Thymus (tissue), 14 donors: ENCODE measurements around the gene OR4C13. TPM values are rescaled to one million over a fixed set of nuclear protein-coding genes. Genes with fewer than 3 reads are reported as not detected.
A peak's percentile ranks its signal among the peaks of the same experiment; 100 is the strongest.
"Not testable (repeated sequence)": the region's sequence is repeated elsewhere in the genome, so short reads cannot be mapped to it uniquely, and the experiment has no call there.

ENCODE experiments used
- DNase-seq, 9 donors: peaks; one replicate each; pipeline ENCODE4 v3.0.0-alpha.2; 2013; ENCODE audit warnings: low spot score in 9 of 9, low read depth in 6 of 9, missing footprints in 1 of 9
- H3K27ac ChIP-seq, 2 donors: one replicate each; pipeline ENCODE4 v1.5.1; 2013; ENCODE audit warnings: control low read depth in 1 of 2, low read depth in 1 of 2, low read length in 1 of 2, mild to moderate bottlenecking in 1 of 2, moderate library complexity in 1 of 2
- H3K27me3 ChIP-seq, 2 donors: one replicate each; pipeline ENCODE4 v1.5.1; 2013; ENCODE audit warnings: low read length in 1 of 2; ENCODE audit not compliant: control insufficient read depth in 2 of 2, insufficient read depth in 1 of 2
- H3K36me3 ChIP-seq, 2 donors: one replicate each; pipeline ENCODE4 v1.5.1; 2013; ENCODE audit warnings: low read length in 1 of 2, mild to moderate bottlenecking in 1 of 2, moderate library complexity in 1 of 2; ENCODE audit not compliant: control insufficient read depth in 2 of 2, insufficient read depth in 2 of 2
- H3K4me1 ChIP-seq, 2 donors: one replicate each; pipeline ENCODE4 v1.5.1; 2013; ENCODE audit warnings: low read length in 2 of 2; ENCODE audit not compliant: control insufficient read depth in 2 of 2, insufficient read depth in 2 of 2
- H3K4me3 ChIP-seq, 2 donors: one replicate each; pipeline ENCODE4 v1.5.1; 2013; ENCODE audit warnings: low read length in 2 of 2, control low read depth in 1 of 2, mild to moderate bottlenecking in 1 of 2
- H3K9me3 ChIP-seq, 2 donors: one replicate each; pipeline ENCODE4 v1.5.1; 2013; ENCODE audit warnings: low read length in 1 of 2, mild to moderate bottlenecking in 1 of 2; ENCODE audit not compliant: control insufficient read depth in 2 of 2, insufficient read depth in 1 of 2
- WGBS: extraction: QIAGEN DNeasy Blood & Tissue Kit; methylation state at CpG from one replicate; pipeline ENCODE4 v1.1.7; 2013; 5-methylcytosine and 5-hydroxymethylcytosine counted together
- long read RNA-seq, 10 donors: transcript quantifications; one replicate each; lab custom pipeline, GENCODE V29; 2026
- polyA plus RNA-seq: library from polyadenylated mRNA; stranded (reverse); fragments of 200-250 nt; gene quantifications from one replicate; pipeline ENCODE4 v1.2.3, GENCODE V29; 2013
- total RNA-seq: library from RNA; stranded (reverse); fragments of 120-200 nt; gene quantifications from one replicate; pipeline ENCODE4 v1.2.4, GENCODE V29; 2013
- donor health status: healthy.

The OR4C13 gene
- total RNA-seq (not detected), polyA plus RNA-seq (not detected)
- long read RNA-seq, donor 1: 0 reads
- long read RNA-seq, donor 2: 0 reads
- long read RNA-seq, donor 3: 0 reads
- long read RNA-seq, donor 4: 0 reads
- long read RNA-seq, donor 5: 0 reads
- long read RNA-seq, donor 6: 0 reads
- long read RNA-seq, donor 7: 0 reads
- long read RNA-seq, donor 8: 0 reads
- long read RNA-seq, donor 9: 0 reads
- long read RNA-seq, donor 10: 0 reads

DNA sequence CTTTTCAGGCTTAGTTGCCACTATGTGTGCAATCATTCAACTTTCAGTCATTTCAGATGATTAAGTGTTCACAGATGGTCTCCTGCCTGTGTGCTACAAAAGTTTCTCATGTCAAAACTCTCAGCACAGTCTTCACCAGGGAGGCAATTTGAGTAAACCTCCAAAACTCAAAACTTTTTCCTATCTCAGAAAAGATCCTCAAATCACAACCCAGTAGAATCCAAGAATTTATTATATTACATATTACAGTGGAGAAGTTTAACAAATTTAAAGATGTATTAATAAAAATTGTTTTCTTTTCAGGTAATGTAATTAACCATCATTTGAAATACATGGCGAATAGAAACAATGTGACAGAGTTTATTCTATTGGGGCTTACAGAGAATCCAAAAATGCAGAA, at the start of gene OR4C13:
TSS of gene OR4C13 (plus strand) at position 301 of the 400 bp plus-strand sequence. CDS start at position 333, 32 bp downstream.
- no peak for DNase-seq
- 92% methylated on average over 1 of the region's 1 CpG for WGBS
- Histone ChIP-seq H3K27ac (no peak within 1 kb of the TSS), H3K27me3 (no peaks in the 10 kb centered on the region), H3K36me3 (no peaks in the 10 kb centered on the region), H3K4me3 (no peak within 1 kb of the TSS), H3K9me3 (peaks cover 0 to 10% of the 10 kb centered on the region in 2 donors), H3K4me1 (no peaks in the 10 kb centered on the region)

- H3K4me3 ChIP-seq, DNase-seq, H3K36me3 ChIP-seq, H3K27me3 ChIP-seq, H3K27ac ChIP-seq, H3K9me3 ChIP-seq, H3K4me1 ChIP-seq: not testable (repeated sequence)
- 83% methylated on average over 13 of the region's 13 CpGs for WGBS
Observed at GRCh38 chr11:49911516-49911915, 40.7 kb upstream of the OR4C13 start.

GRCh38 chr11:49948701-49949100, 3.5 kb upstream of the OR4C13 start:
- not testable (repeated sequence) for DNase-seq, H3K36me3 ChIP-seq
- 57% methylated on average over 1 of the region's 1 CpG for WGBS

DNA sequence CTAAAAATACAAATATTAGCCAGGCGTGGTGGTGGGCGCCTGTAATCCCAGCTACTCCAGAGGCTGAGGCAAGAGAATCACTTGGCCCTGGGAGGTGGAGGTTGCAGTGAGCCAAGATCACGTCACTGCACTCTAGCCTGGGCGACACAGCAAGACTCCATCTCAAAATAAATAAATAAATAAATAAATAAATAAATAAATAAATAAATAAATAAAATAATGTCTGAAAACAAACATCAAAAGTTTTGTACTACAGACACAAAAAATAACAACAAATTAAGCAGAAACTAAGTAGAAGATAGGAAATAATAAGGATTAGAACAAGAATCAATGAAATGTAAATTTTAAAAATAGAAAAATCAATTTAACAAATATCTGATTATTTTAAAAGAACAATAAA, 21.2 kb downstream of the OR4C13 start:
- not testable (repeated sequence) for H3K36me3 ChIP-seq, H3K4me1 ChIP-seq, H3K27me3 ChIP-seq, H3K4me3 ChIP-seq, H3K9me3 ChIP-seq, H3K27ac ChIP-seq, DNase-seq
- 94% methylated on average over 4 of the region's 4 CpGs for WGBS

More at GRCh38 chr11:49948701-49949100, 3.5 kb upstream of the OR4C13 start:
- not testable (repeated sequence) for H3K9me3 ChIP-seq, H3K4me3 ChIP-seq, H3K27ac ChIP-seq, H3K27me3 ChIP-seq, H3K4me1 ChIP-seq

- H3K4me3 ChIP-seq, H3K4me1 ChIP-seq, H3K27me3 ChIP-seq, H3K36me3 ChIP-seq, H3K9me3 ChIP-seq, H3K27ac ChIP-seq, DNase-seq: not testable (repeated sequence)
- WGBS: 54% methylated on average over 1 of the region's 1 CpG
Observed at GRCh38 chr11:49982435-49982834, 30.2 kb downstream of the OR4C13 start, which contains the start of gene OR4C12. OR4C12 (minus strand) TSS chr11:49982535; CDS start chr11:49982501, 34 bp downstream.

GRCh38 chr11:49995565-49995964, 43.4 kb downstream of the OR4C13 start:
- Histone ChIP-seq H3K4me1 (no peaks in the 10 kb centered on the region), H3K36me3 (no peaks in the 10 kb centered on the region), H3K27ac (no peak overlapping the region), H3K4me3 (no peak overlapping the region), H3K9me3 (no peaks in the 10 kb centered on the region), H3K27me3 (no peaks in the 10 kb centered on the region)
- DNase-seq: peak in 1 of 9 donors; percentile 4
- 46% methylated on average over 6 of the region's 6 CpGs for WGBS

Other genes starting within 250 kb of the OR4C13 start
- gene OR4C12, start 30.1 kb downstream of the OR4C13 start, total RNA-seq: not detected
- gene OR4C12, start 30.1 kb downstream of the OR4C13 start, polyA plus RNA-seq: 0.02 TPM
- not detected for gene OR4C45, start 80.5 kb downstream of the OR4C13 start, total RNA-seq
- not detected for gene OR4C45, start 80.5 kb downstream of the OR4C13 start, polyA plus RNA-seq